Right cardiac atrium (tissue), 5 donors: Measurements from ENCODE around the gene CACFD1. TPM values are rescaled to one million over a fixed set of nuclear protein-coding genes. Genes with fewer than 3 reads are reported as not detected.
A peak's percentile ranks its signal among the peaks of the same experiment; 100 is the strongest.

ENCODE experiments used
- ATAC-seq, 2 donors: fragments of 200-7000 bp; cut with Tn5 transposase; one replicate each; pipeline versions ENCODE4 v1.8.0 to v1.9.1; 2020; ENCODE audit warnings: moderate library complexity in 2 of 2, mild to moderate bottlenecking in 1 of 2
- DNase-seq, 3 donors: peaks; one replicate each; pipeline ENCODE4 v3.0.0-alpha.2; 2020
- H3K27ac ChIP-seq: one replicate; pipeline ENCODE4 v1.5.1; 2013; ENCODE audit warnings: mild to moderate bottlenecking, low read length, control low read depth, moderate library complexity
- H3K27me3 ChIP-seq: one replicate; pipeline ENCODE4 v1.6.1; 2013; ENCODE audit not compliant: control insufficient read depth, insufficient read depth
- H3K4me1 ChIP-seq: one replicate; pipeline ENCODE4 v1.6.1; 2013; ENCODE audit warnings: low read length; ENCODE audit not compliant: control insufficient read depth, insufficient read depth
- H3K4me3 ChIP-seq: one replicate; pipeline ENCODE4 v1.5.1; 2013; ENCODE audit warnings: low read length, control low read depth
- H3K9me3 ChIP-seq: one replicate; pipeline ENCODE4 v1.6.1; 2013; ENCODE audit warnings: low read length; ENCODE audit not compliant: control insufficient read depth
- WGBS: extraction: QIAGEN DNeasy Blood & Tissue Kit; methylation state at CpG from one replicate; pipeline ENCODE4 v1.1.7; 2013; 5-methylcytosine and 5-hydroxymethylcytosine counted together
- intact Hi-C, 4 donors: fragments of 100-400 bp; cut with DNase I; formaldehyde crosslinking; loops; one replicate each; pipeline versions ENCODE4 v1.11.0 to v1.14.0; 2022 to 2023
- polyA plus RNA-seq: library from polyadenylated mRNA; stranded (reverse); fragments of 200-250 nt; gene quantifications from one replicate; pipeline ENCODE4 v1.2.3, GENCODE V29; 2013
- total RNA-seq, 4 donors: library from RNA; stranded (reverse); fragmentation: NEBNext Ultra II Directional; extraction: Animal tissue kit (Norgen Biotek cat#: 25700); gene quantifications; one replicate each; pipeline ENCODE4 v1.2.1, GENCODE V29; 2021
- donor health status: healthy with polysubstance abuse.
- donor health status: DM: no; HTN: yes; CAD: no.
- donor health status: DM: no; HTN: no; CAD: no.
- donor health status: DM: no; HTN: yes; CAD: no; lungs with severe emphysema.
- donor health status: DM: yes; HTN: yes; CAD: no.

The CACFD1 gene
- total and polyA plus RNA-seq, 5 donors = 10.8 to 13.9 (median 13.7) TPM

GRCh38 chr9:133505901-133506652 lies 46.3 kb downstream of the CACFD1 start:
- intact Hi-C loops = no loop called here
- H3K9me3 ChIP-seq = peaks cover 1% of the 10 kb centered on the region
- no peaks in the 10 kb centered on the region for H3K27me3 ChIP-seq
- ATAC-seq (peak; percentile 81 to 86), DNase-seq (peak; percentile 91 to 97 (median 95))
- no peak overlapping the region for H3K4me3 ChIP-seq
- H3K27ac ChIP-seq = peak overlapping the region; percentile 53
- 44% methylated on average over 23 of the region's 23 CpGs for WGBS
- H3K4me1 ChIP-seq = peaks cover 3% of the 10 kb centered on the region

- WGBS = 59% methylated on average over 18 of the region's 18 CpGs
- Histone ChIP-seq H3K27me3 (no peaks in the 10 kb centered on the region), H3K9me3 (peaks cover under 1% of the 10 kb centered on the region), H3K4me3 (no peak overlapping the region), H3K4me1 (peaks cover 3% of the 10 kb centered on the region), H3K27ac (peak overlapping the region; percentile 1)
- intact Hi-C loops = no loop called here
- peak; percentile 87 to 94 (median 91) for DNase-seq
- ATAC-seq = peak; percentile 75 to 80
Measured at GRCh38 chr9:133506653-133507038, 46.9 kb downstream of the CACFD1 start.

GRCh38 chr9:133507246-133507965 lies 47.6 kb downstream of the CACFD1 start:
- H3K9me3 ChIP-seq = no peaks in the 10 kb centered on the region
- peak; percentile 10 to 53 (median 42) for DNase-seq
- intact Hi-C loops = no loop called here

GRCh38 chr9:133508046-133508445 lies 48.3 kb downstream of the CACFD1 start:
- Histone ChIP-seq H3K27me3 (no peaks in the 10 kb centered on the region), H3K27ac (no peak overlapping the region), H3K4me3 (no peak overlapping the region), H3K9me3 (no peaks in the 10 kb centered on the region), H3K4me1 (peaks cover 4% of the 10 kb centered on the region)
- intact Hi-C loops = no loop called here
- WGBS = 93% methylated on average over 8 of the region's 8 CpGs
- no peak for ATAC-seq
- peak in 2 of 3 donors; percentile 6 to 41 for DNase-seq

More at GRCh38 chr9:133507246-133507965, 47.6 kb downstream of the CACFD1 start:
- Histone ChIP-seq H3K27ac (no peak overlapping the region), H3K4me1 (peaks cover 3% of the 10 kb centered on the region), H3K27me3 (no peaks in the 10 kb centered on the region), H3K4me3 (no peak overlapping the region)
- ATAC-seq = no peak
- 92% methylated on average over 24 of the region's 24 CpGs for WGBS

GRCh38 chr9:133509179-133510083 lies 49.7 kb downstream of the CACFD1 start:
- no peak for ATAC-seq
- WGBS = 18% methylated on average over 26 of the region's 26 CpGs
- peaks cover 8% of the 10 kb centered on the region for H3K4me1 ChIP-seq
- H3K27me3 ChIP-seq = no peaks in the 10 kb centered on the region
- intact Hi-C loops = no loop called here
- no peak overlapping the region for H3K27ac ChIP-seq
- H3K9me3 ChIP-seq = no peaks in the 10 kb centered on the region
- H3K4me3 ChIP-seq = no peak overlapping the region
- DNase-seq = peak; percentile 25 to 76 (median 60)

GRCh38 chr9:133510926-133511505 lies 51.2 kb downstream of the CACFD1 start:
- ATAC-seq (no peak), DNase-seq (peak; percentile 10 to 53 (median 48))
- H3K27ac ChIP-seq = no peak overlapping the region
- H3K4me1 ChIP-seq = peaks cover 11% of the 10 kb centered on the region
- no peak overlapping the region for H3K4me3 ChIP-seq
- H3K9me3 ChIP-seq = no peaks in the 10 kb centered on the region
- intact Hi-C loops = no loop called here
- H3K27me3 ChIP-seq = no peaks in the 10 kb centered on the region
- WGBS = 92% methylated on average over 27 of the region's 27 CpGs

- H3K4me3 ChIP-seq = no peak overlapping the region
- peak in 1 of 3 donors; percentile 4 for DNase-seq
- H3K27me3 ChIP-seq = no peaks in the 10 kb centered on the region
- WGBS = 88% methylated on average over 10 of the region's 10 CpGs
- H3K4me1 ChIP-seq = peaks cover 11% of the 10 kb centered on the region
- no peak for ATAC-seq
- no peak overlapping the region for H3K27ac ChIP-seq
- intact Hi-C loops = no loop called here
- no peaks in the 10 kb centered on the region for H3K9me3 ChIP-seq
Measured at GRCh38 chr9:133511607-133512006, 51.8 kb downstream of the CACFD1 start.

- Histone ChIP-seq H3K4me3 (no peak overlapping the region), H3K9me3 (no peaks in the 10 kb centered on the region), H3K27me3 (no peaks in the 10 kb centered on the region), H3K27ac (no peak overlapping the region), H3K4me1 (peaks cover 11% of the 10 kb centered on the region)
- DNase-seq = peak; percentile 14 to 58 (median 58)
- ATAC-seq = no peak
- intact Hi-C loops = no loop called here
- WGBS = 85% methylated on average over 19 of the region's 19 CpGs
Measured at GRCh38 chr9:133512253-133513213, 52.8 kb downstream of the CACFD1 start.

GRCh38 chr9:133513214-133514100 lies 53.7 kb downstream of the CACFD1 start:
- intact Hi-C loops = no loop called here
- Histone ChIP-seq H3K9me3 (no peaks in the 10 kb centered on the region), H3K27me3 (no peaks in the 10 kb centered on the region), H3K4me1 (peaks cover 11% of the 10 kb centered on the region), H3K4me3 (no peak overlapping the region), H3K27ac (peak overlapping the region; percentile 1)
- ATAC-seq (peak; percentile 47 to 56), DNase-seq (peak; percentile 56 to 89 (median 88))
- WGBS = 52% methylated on average over 28 of the region's 28 CpGs
